Tibial nerve (tissue), 4 donors: ENCODE results near the gene ST6GALNAC3.

Source experiments
- EP300 ChIP-seq, 2 donors: sonication (generic); formaldehyde crosslinking; IDR thresholded peaks; one replicate each; pipeline ENCODE4 v1.6.1; 2017; ENCODE audit warnings: antibody characterized with exemption in 2 of 2, mild to moderate bottlenecking in 1 of 2
- POLR2A ChIP-seq, 2 donors: fragments of 450-650 bp; IDR thresholded peaks; one replicate each; pipeline ENCODE4 v1.6.1; 2017; ENCODE audit warnings: antibody characterized with exemption in 2 of 2, mild to moderate bottlenecking in 2 of 2, moderate library complexity in 2 of 2
- TF ChIP-seq, protein P1 (sequence below), 5 experiments: fragments of 200-600 bp in 3 of 5; fragments of 450-650 bp in 2 of 5; sonication (generic) in 3 of 5; IDR thresholded peaks; one replicate each; pipeline ENCODE4 v1.5.1; 2016 to 2019; ENCODE audit warnings: antibody characterized with exemption in 5 of 5, mild to moderate bottlenecking in 3 of 5, moderate library complexity in 2 of 5

- TF ChIP-seq, protein P1, sequence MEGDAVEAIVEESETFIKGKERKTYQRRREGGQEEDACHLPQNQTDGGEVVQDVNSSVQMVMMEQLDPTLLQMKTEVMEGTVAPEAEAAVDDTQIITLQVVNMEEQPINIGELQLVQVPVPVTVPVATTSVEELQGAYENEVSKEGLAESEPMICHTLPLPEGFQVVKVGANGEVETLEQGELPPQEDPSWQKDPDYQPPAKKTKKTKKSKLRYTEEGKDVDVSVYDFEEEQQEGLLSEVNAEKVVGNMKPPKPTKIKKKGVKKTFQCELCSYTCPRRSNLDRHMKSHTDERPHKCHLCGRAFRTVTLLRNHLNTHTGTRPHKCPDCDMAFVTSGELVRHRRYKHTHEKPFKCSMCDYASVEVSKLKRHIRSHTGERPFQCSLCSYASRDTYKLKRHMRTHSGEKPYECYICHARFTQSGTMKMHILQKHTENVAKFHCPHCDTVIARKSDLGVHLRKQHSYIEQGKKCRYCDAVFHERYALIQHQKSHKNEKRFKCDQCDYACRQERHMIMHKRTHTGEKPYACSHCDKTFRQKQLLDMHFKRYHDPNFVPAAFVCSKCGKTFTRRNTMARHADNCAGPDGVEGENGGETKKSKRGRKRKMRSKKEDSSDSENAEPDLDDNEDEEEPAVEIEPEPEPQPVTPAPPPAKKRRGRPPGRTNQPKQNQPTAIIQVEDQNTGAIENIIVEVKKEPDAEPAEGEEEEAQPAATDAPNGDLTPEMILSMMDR (IDR thresholded peaks at IDR 0.05) = no peak
- TF ChIP-seq EP300 (IDR thresholded peaks at IDR 0.05) = no peak
- no peak for TF ChIP-seq POLR2A (IDR thresholded peaks at IDR 0.05)
Observed at GRCh38 chr1:76669131-76669530, 594.6 kb downstream of the ST6GALNAC3 start.
